Peyer's patch (tissue), 4 donors: ENCODE results near the gene PDE4B. TPM values are rescaled to one million over a fixed set of nuclear protein-coding genes. Genes with fewer than 3 reads are reported as not detected.

Experiments used
- DNase-seq, 3 donors: peaks; one replicate each; pipeline ENCODE4 v3.0.0-alpha.2; 2017 to 2019
- H3K27ac ChIP-seq, 4 donors: fragments of 200-600 bp; sonication (generic); one replicate each; pipeline ENCODE4 v1.5.1; 2016 to 2019
- H3K27me3 ChIP-seq, 2 donors: fragments of 200-600 bp; sonication (generic); one replicate each; pipeline ENCODE4 v1.5.1; 2019
- H3K36me3 ChIP-seq, 3 donors: fragments of 200-600 bp; sonication (generic); one replicate each; pipeline ENCODE4 v1.5.1; 2016 to 2019
- H3K4me1 ChIP-seq, 4 donors: fragments of 200-600 bp; sonication (generic); one replicate each; pipeline ENCODE4 v1.5.1; 2016 to 2019
- H3K4me3 ChIP-seq, 4 donors: fragments of 200-600 bp; sonication (generic); 1 replicate in 3 of 4; 2 replicates in 1 of 4; pipeline ENCODE4 v1.5.1; 2016 to 2019; ENCODE audit warnings: mild to moderate bottlenecking in 1 of 4
- H3K9me3 ChIP-seq, 4 donors: fragments of 200-600 bp; sonication (generic); one replicate each; pipeline ENCODE4 v1.5.1; 2016 to 2019; ENCODE audit warnings: mild to moderate bottlenecking in 1 of 4
- CTCF ChIP-seq, 6 experiments: fragments of 450-650 bp in 4 of 6; fragments of 200-600 bp in 2 of 6; sonication (generic) in 1 of 6; IDR thresholded peaks; one replicate each; pipeline ENCODE4 v1.5.1; 2017 to 2019; ENCODE audit warnings: antibody characterized with exemption in 6 of 6, mild to moderate bottlenecking in 3 of 6, moderate library complexity in 1 of 6
- POLR2A ChIP-seq, 2 donors: fragments of 450-650 bp; IDR thresholded peaks; one replicate each; pipeline ENCODE4 v1.5.1; 2017; ENCODE audit warnings: antibody characterized with exemption in 2 of 2, mild to moderate bottlenecking in 2 of 2, moderate library complexity in 2 of 2
- total RNA-seq, 4 donors: library from RNA; depleted of rRNA; stranded (reverse); fragments of >200 nt; gene quantifications; one replicate each; pipeline ENCODE4 v1.1.0, GENCODE V29; 2016

Gene PDE4B
- total RNA-seq, 4 donors from 2014 or later = 2.1 to 96.6 (median 9.6) TPM

GRCh38 chr1:66160719-66161118, 368.0 kb downstream of the PDE4B start:
- no peaks in the 10 kb centered on the region for H3K36me3 ChIP-seq
- H3K9me3 ChIP-seq = no peaks in the 10 kb centered on the region
- no peak for TF ChIP-seq CTCF (IDR thresholded peaks at IDR 0.05)
- TF ChIP-seq POLR2A (IDR thresholded peaks at IDR 0.05) = no peak
- no peak overlapping the region for H3K4me3 ChIP-seq
- no peak for DNase-seq
- no peak overlapping the region for H3K27ac ChIP-seq
- no peaks in the 10 kb centered on the region for H3K4me1 ChIP-seq
- no peaks in the 10 kb centered on the region for H3K27me3 ChIP-seq

- H3K9me3 ChIP-seq = no peaks in the 10 kb centered on the region
- H3K4me3 ChIP-seq = no peak overlapping the region
- no peaks in the 10 kb centered on the region for H3K36me3 ChIP-seq
- DNase-seq = no peak
- no peaks in the 10 kb centered on the region for H3K4me1 ChIP-seq
- H3K27ac ChIP-seq = no peak overlapping the region
- TF ChIP-seq CTCF (IDR thresholded peaks at IDR 0.05) (no peak), POLR2A (IDR thresholded peaks at IDR 0.05) (no peak)
- H3K27me3 ChIP-seq = no peaks in the 10 kb centered on the region
Observed at GRCh38 chr1:66166753-66167152, 374.1 kb downstream of the PDE4B start.

GRCh38 chr1:66167267-66167666, 374.6 kb downstream of the PDE4B start:
- no peaks in the 10 kb centered on the region for H3K4me1 ChIP-seq
- no peak overlapping the region for H3K4me3 ChIP-seq
- H3K36me3 ChIP-seq = no peaks in the 10 kb centered on the region
- DNase-seq = no peak
- no peaks in the 10 kb centered on the region for H3K9me3 ChIP-seq
- H3K27me3 ChIP-seq = no peaks in the 10 kb centered on the region
- H3K27ac ChIP-seq = no peak overlapping the region
- TF ChIP-seq CTCF (IDR thresholded peaks at IDR 0.05) = no peak

- H3K4me3 ChIP-seq = no peak overlapping the region
- no peaks in the 10 kb centered on the region for H3K27me3 ChIP-seq
- no peaks in the 10 kb centered on the region for H3K36me3 ChIP-seq
- no peak for TF ChIP-seq POLR2A (IDR thresholded peaks at IDR 0.05)
- no peak for TF ChIP-seq CTCF (IDR thresholded peaks at IDR 0.05)
- DNase-seq = no peak
- no peaks in the 10 kb centered on the region for H3K9me3 ChIP-seq
- no peak overlapping the region for H3K27ac ChIP-seq
- H3K4me1 ChIP-seq = no peaks in the 10 kb centered on the region
Observed at GRCh38 chr1:66168467-66168887, 375.8 kb downstream of the PDE4B start.

- no peak for TF ChIP-seq POLR2A (IDR thresholded peaks at IDR 0.05)
- TF ChIP-seq CTCF (IDR thresholded peaks at IDR 0.05) = no peak
- Histone ChIP-seq H3K27me3 (no peaks in the 10 kb centered on the region), H3K36me3 (no peaks in the 10 kb centered on the region), H3K4me3 (no peak overlapping the region), H3K9me3 (no peaks in the 10 kb centered on the region), H3K4me1 (no peaks in the 10 kb centered on the region), H3K27ac (no peak overlapping the region)
- no peak for DNase-seq
Observed at GRCh38 chr1:66168948-66169671, 376.4 kb downstream of the PDE4B start.

- DNase-seq = no peak
- TF ChIP-seq CTCF (IDR thresholded peaks at IDR 0.05) = no peak
- no peak for TF ChIP-seq POLR2A (IDR thresholded peaks at IDR 0.05)
- Histone ChIP-seq H3K9me3 (no peaks in the 10 kb centered on the region), H3K27me3 (no peaks in the 10 kb centered on the region), H3K4me1 (no peaks in the 10 kb centered on the region), H3K27ac (no peak overlapping the region), H3K36me3 (no peaks in the 10 kb centered on the region), H3K4me3 (no peak overlapping the region)
Observed at GRCh38 chr1:66172272-66172671, 379.6 kb downstream of the PDE4B start.
